Trophoblast cell (in vitro differentiated cells and primary cell): Measurements from ENCODE around the gene FGF1.

ENCODE experiments used
- DNase-seq, 2 donors: peaks; one replicate each; pipeline ENCODE4 v3.0.0-alpha.2; 2016
- H2AFZ ChIP-seq: 2 replicates; pipeline ENCODE4 v1.6.1; 2013; ENCODE audit warnings: low read length, moderate library complexity, mild to moderate bottlenecking; ENCODE audit not compliant: insufficient read depth, poor library complexity
- H2AK5ac ChIP-seq: 2 replicates; pipeline ENCODE4 v1.6.1; 2013; ENCODE audit warnings: mild to moderate bottlenecking, low read length
- H2BK120ac ChIP-seq: 2 replicates; pipeline ENCODE4 v1.6.1; 2013; ENCODE audit warnings: low read length, mild to moderate bottlenecking, moderate library complexity; ENCODE audit not compliant: insufficient read depth, poor library complexity
- H2BK12ac ChIP-seq: 2 replicates; pipeline ENCODE4 v1.6.1; 2013; ENCODE audit warnings: mild to moderate bottlenecking, low read length, moderate library complexity
- H2BK5ac ChIP-seq: 2 replicates; pipeline ENCODE4 v1.6.1; 2013; ENCODE audit warnings: low read length, low read depth, moderate library complexity, mild to moderate bottlenecking; ENCODE audit not compliant: poor library complexity
- H3K14ac ChIP-seq: 2 replicates; pipeline ENCODE4 v1.6.1; 2013; ENCODE audit warnings: mild to moderate bottlenecking, low read length
- H3K18ac ChIP-seq: 2 replicates; pipeline ENCODE4 v1.6.1; 2013; ENCODE audit warnings: mild to moderate bottlenecking, low read length
- H3K23ac ChIP-seq: 2 replicates; pipeline ENCODE4 v1.6.1; 2013; ENCODE audit warnings: low read length
- H3K27ac ChIP-seq: 2 replicates; pipeline ENCODE4 v1.5.1; 2013; ENCODE audit warnings: low read depth, mild to moderate bottlenecking, inconsistent platforms, low read length, moderate library complexity
- H3K27me3 ChIP-seq: 2 replicates; pipeline ENCODE4 v1.6.1; 2013; ENCODE audit warnings: inconsistent platforms, mild to moderate bottlenecking, low read length, moderate library complexity; ENCODE audit not compliant: insufficient read depth
- H3K36me3 ChIP-seq, 2 experiments: 1 replicate in 1 of 2; 2 replicates in 1 of 2; pipeline ENCODE4 v1.6.1; 2013; ENCODE audit warnings: low read length in 2 of 2, mild to moderate bottlenecking in 2 of 2, moderate library complexity in 1 of 2; ENCODE audit not compliant: insufficient read depth in 2 of 2, control insufficient read depth in 1 of 2
- H3K4ac ChIP-seq: 2 replicates; pipeline ENCODE4 v1.6.1; 2013; ENCODE audit warnings: low read depth, mild to moderate bottlenecking, low read length, moderate library complexity
- H3K4me1 ChIP-seq, 2 experiments: 1 replicate in 1 of 2; 2 replicates in 1 of 2; pipeline ENCODE4 v1.6.1; 2013; ENCODE audit warnings: low read length in 2 of 2, mild to moderate bottlenecking in 2 of 2, moderate library complexity in 1 of 2; ENCODE audit not compliant: insufficient read depth in 2 of 2, control insufficient read depth in 1 of 2
- H3K4me2 ChIP-seq: 2 replicates; pipeline ENCODE4 v1.6.1; 2013; ENCODE audit warnings: inconsistent platforms, mild to moderate bottlenecking, low read length, moderate library complexity
- H3K4me3 ChIP-seq: 2 replicates; pipeline ENCODE4 v1.5.1; 2013; ENCODE audit warnings: mild to moderate bottlenecking, low read depth, low read length, inconsistent platforms
- H3K79me1 ChIP-seq: one replicate; pipeline ENCODE4 v1.6.1; 2013; ENCODE audit warnings: low read length
- H3K79me2 ChIP-seq: 2 replicates; pipeline ENCODE4 v1.6.1; 2013; ENCODE audit warnings: low read length, mild to moderate bottlenecking; ENCODE audit not compliant: control insufficient read depth, insufficient read depth, poor library complexity
- H3K9ac ChIP-seq: 2 replicates; pipeline ENCODE4 v1.6.1; 2013; ENCODE audit warnings: mild to moderate bottlenecking, low read length
- H3K9me3 ChIP-seq: 2 replicates; pipeline ENCODE4 v1.6.1; 2013; ENCODE audit warnings: low read depth, mild to moderate bottlenecking, control low read depth, inconsistent platforms, low read length; ENCODE audit not compliant: insufficient read depth
- H4K12ac ChIP-seq: 2 replicates; pipeline ENCODE4 v1.6.1; 2013; ENCODE audit warnings: low read depth, mild to moderate bottlenecking, low read length, moderate library complexity
- H4K8ac ChIP-seq: 2 replicates; pipeline ENCODE4 v1.6.1; 2013; ENCODE audit warnings: low read depth, mild to moderate bottlenecking, low read length, moderate library complexity
- H4K91ac ChIP-seq: one replicate; pipeline ENCODE4 v1.6.1; 2013; ENCODE audit warnings: low read depth, mild to moderate bottlenecking, low read length, moderate library complexity
- WGBS: extraction: QIAGEN DNeasy Blood & Tissue Kit; methylation state at CpG from one replicate; pipeline ENCODE4 v1.1.7; 2013; ENCODE audit warnings: missing lambda C conversion rate; ENCODE audit not compliant: insufficient read length, insufficient coverage; ENCODE audit errors: extremely low coverage; 5-methylcytosine and 5-hydroxymethylcytosine counted together

FGF1 gene

GRCh38 chr5:142548739-142549275, 137.1 kb downstream of the FGF1 start:
- H3K4ac ChIP-seq = no peak overlapping the region
- H2BK120ac ChIP-seq = no peak overlapping the region
- H3K4me2 ChIP-seq = no peak overlapping the region
- no peak overlapping the region for H3K4me3 ChIP-seq
- H2BK5ac ChIP-seq = no peak overlapping the region
- DNase-seq = peak; percentile 76 to 83
- H4K12ac ChIP-seq = no peak overlapping the region
- H3K79me1 ChIP-seq = no peaks in the 10 kb centered on the region
- H4K8ac ChIP-seq = no peak overlapping the region
- H3K27me3 ChIP-seq = no peaks in the 10 kb centered on the region
- no peak overlapping the region for H2BK12ac ChIP-seq
- WGBS = no CpG with 5 or more reads among the region's 5 CpGs
- no peak overlapping the region for H3K9ac ChIP-seq
- H3K23ac ChIP-seq = no peak overlapping the region
- no peaks in the 10 kb centered on the region for H3K36me3 ChIP-seq
- no peak overlapping the region for H4K91ac ChIP-seq
- H3K9me3 ChIP-seq = no peaks in the 10 kb centered on the region
- no peak overlapping the region for H2AFZ ChIP-seq
- H3K4me1 ChIP-seq = peaks cover 19 to 24% of the 10 kb centered on the region in 2 experiments
- no peak overlapping the region for H2AK5ac ChIP-seq
- H3K27ac ChIP-seq = no peak overlapping the region
- H3K79me2 ChIP-seq = no peaks in the 10 kb centered on the region
- no peak overlapping the region for H3K14ac ChIP-seq
- H3K18ac ChIP-seq = no peak overlapping the region

DNA sequence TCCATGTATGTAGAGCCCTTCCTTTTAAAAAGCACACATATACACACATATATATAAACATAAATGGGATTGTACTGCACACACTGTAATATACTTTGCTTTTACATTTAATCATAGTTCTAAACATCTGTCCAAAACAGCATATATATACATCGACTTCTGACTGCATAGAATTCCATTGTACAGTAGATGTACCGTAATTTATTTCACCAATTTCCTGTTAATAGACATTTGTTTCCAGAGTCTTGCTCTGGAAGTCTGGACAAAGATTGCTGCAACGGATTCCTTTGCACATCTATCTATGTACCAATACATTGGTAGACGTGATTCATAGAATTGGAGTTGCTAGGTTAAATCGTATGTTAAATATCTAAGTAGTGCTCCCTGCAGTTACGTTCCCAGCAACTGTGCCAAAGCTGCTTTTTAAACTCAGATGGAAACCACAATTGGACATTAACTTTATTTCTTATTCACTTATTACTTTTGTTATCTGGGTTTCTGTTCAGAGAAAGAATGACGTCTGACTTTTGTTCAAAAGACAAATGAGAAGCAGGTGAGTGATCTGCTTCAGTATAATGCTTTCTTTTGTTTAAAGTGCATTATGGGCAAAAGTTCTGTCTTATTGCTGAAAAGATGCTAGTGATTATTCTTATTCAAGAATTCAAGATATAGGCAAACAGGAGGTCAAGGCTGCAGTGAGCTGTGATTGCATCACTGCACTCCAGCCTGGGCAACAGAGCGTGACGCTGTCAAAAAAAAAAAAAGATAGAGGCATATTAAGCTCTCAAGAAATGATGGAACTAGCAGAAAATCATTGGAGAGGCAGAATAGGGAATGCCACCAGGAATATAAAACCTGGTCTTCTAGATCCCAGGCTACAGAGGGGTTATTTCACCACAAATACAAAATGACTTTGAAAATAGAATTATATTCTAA, 138.2 kb downstream of the FGF1 start:
- Histone ChIP-seq H3K27me3 (no peaks in the 10 kb centered on the region), H3K23ac (no peak overlapping the region), H4K12ac (no peak overlapping the region), H3K4me1 (peaks cover 19 to 24% of the 10 kb centered on the region in 2 experiments), H3K79me1 (no peaks in the 10 kb centered on the region), H2AK5ac (no peak overlapping the region), H3K14ac (no peak overlapping the region), H3K9ac (no peak overlapping the region), H4K8ac (no peak overlapping the region), H4K91ac (no peak overlapping the region), H2BK120ac (no peak overlapping the region), H3K4ac (no peak overlapping the region), H3K27ac (no peak overlapping the region), H2AFZ (no peak overlapping the region), H3K4me2 (no peak overlapping the region), H3K36me3 (no peaks in the 10 kb centered on the region), H3K9me3 (no peaks in the 10 kb centered on the region), H2BK5ac (no peak overlapping the region), H3K18ac (no peak overlapping the region), H2BK12ac (no peak overlapping the region), H3K4me3 (no peak overlapping the region), H3K79me2 (no peaks in the 10 kb centered on the region)
- no peak for DNase-seq
- WGBS = no CpG with 5 or more reads among the region's 9 CpGs

GRCh38 chr5:142545650-142546322, 140.1 kb downstream of the FGF1 start:
- H3K4me1 ChIP-seq = peaks cover 10 to 16% of the 10 kb centered on the region in 2 experiments
- H4K8ac ChIP-seq = no peak overlapping the region
- no peak overlapping the region for H3K4me2 ChIP-seq
- no peaks in the 10 kb centered on the region for H3K79me2 ChIP-seq
- no peak overlapping the region for H2BK120ac ChIP-seq
- no peak overlapping the region for H3K4me3 ChIP-seq
- peak; percentile 77 to 92 for DNase-seq
- H3K14ac ChIP-seq = no peak overlapping the region
- H4K12ac ChIP-seq = no peak overlapping the region
- no peak overlapping the region for H3K23ac ChIP-seq
- WGBS = no CpG with 5 or more reads among the region's 3 CpGs
- H3K27me3 ChIP-seq = no peaks in the 10 kb centered on the region
- no peaks in the 10 kb centered on the region for H3K79me1 ChIP-seq
- H3K36me3 ChIP-seq = no peaks in the 10 kb centered on the region
- H3K27ac ChIP-seq = no peak overlapping the region
- H3K18ac ChIP-seq = no peak overlapping the region
- no peak overlapping the region for H4K91ac ChIP-seq
- H2BK12ac ChIP-seq = no peak overlapping the region
- H3K9me3 ChIP-seq = no peaks in the 10 kb centered on the region
- H3K4ac ChIP-seq = no peak overlapping the region
- no peak overlapping the region for H2AFZ ChIP-seq
- no peak overlapping the region for H2AK5ac ChIP-seq
- H2BK5ac ChIP-seq = no peak overlapping the region
- no peak overlapping the region for H3K9ac ChIP-seq

DNA sequence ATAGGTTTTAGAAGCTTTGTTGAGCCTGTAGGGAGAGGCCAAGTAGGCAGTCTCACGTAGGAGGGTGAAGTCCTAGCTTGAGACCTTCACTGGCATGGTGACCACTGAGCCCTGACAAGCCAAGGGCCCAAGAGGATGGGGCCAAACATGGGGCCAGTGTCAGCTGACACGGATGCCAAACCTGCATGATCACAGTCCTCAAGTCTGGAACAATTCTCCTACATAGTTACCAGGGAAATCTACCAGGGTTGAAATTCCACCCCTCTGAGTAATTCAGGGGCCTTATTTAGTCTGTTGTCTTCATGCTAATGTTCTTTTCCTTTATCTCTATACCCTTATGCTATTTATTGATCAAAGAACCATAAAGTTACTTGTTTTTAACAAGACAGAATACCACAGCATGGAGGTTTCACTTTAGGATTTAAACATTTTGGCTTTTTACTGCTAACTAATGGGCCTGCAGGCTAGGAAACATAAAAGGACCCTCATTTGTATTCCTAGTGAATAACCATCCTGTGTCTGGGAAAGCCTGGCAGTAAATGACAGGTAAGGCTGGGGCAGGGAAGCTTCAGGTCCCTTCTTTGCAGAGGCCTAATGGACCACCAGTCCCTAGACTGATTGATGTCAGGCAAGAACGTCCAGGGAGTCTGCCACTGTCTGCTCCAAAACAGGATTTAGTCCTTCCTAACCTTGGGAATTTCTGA, 140.8 kb downstream of the FGF1 start:
- Histone ChIP-seq H3K36me3 (no peaks in the 10 kb centered on the region), H3K79me1 (no peaks in the 10 kb centered on the region), H3K4me3 (no peak overlapping the region), H4K91ac (no peak overlapping the region), H4K8ac (no peak overlapping the region), H3K4me1 (peaks cover 5 to 11% of the 10 kb centered on the region in 2 experiments), H3K4me2 (no peak overlapping the region), H3K27me3 (no peaks in the 10 kb centered on the region), H2AFZ (no peak overlapping the region), H3K9ac (no peak overlapping the region), H2BK5ac (no peak overlapping the region), H2BK120ac (no peak overlapping the region), H2AK5ac (no peak overlapping the region), H3K79me2 (no peaks in the 10 kb centered on the region), H3K18ac (no peak overlapping the region), H3K9me3 (no peaks in the 10 kb centered on the region), H2BK12ac (peak overlapping the region; percentile 28), H3K23ac (no peak overlapping the region), H4K12ac (no peak overlapping the region), H3K4ac (no peak overlapping the region), H3K27ac (no peak overlapping the region), H3K14ac (no peak overlapping the region)
- WGBS = no CpG with 5 or more reads among the region's 3 CpGs
- peak; percentile 35 to 81 for DNase-seq
